Measurements from ENCODE around the gene TMEM164.
"Not testable (repeated sequence)": the region's sequence is repeated elsewhere in the genome, so short reads cannot be mapped to it uniquely, and the experiment has no call there.

Gene TMEM164

GRCh38 chrX:110138557-110138956, 135.6 kb downstream of the TMEM164 start:
- in situ Hi-C loops (cut with HindIII; ENCODE audit: low pct_unique_long_range_greater_than_20kb, low sequenced_read_pairs) = no loop called here
- DNase-seq (ENCODE audit: low read depth in 1 of 2, low spot score in 1 of 2) = no peak
- no peak for TF ChIP-seq JUND (IDR thresholded peaks at IDR 0.05; ENCODE audit: low read depth)

GRCh38 chrX:110139172-110139571, 136.3 kb downstream of the TMEM164 start:
- in situ Hi-C loops (cut with HindIII; ENCODE audit: low pct_unique_long_range_greater_than_20kb, low sequenced_read_pairs) = no loop called here
- no peak for DNase-seq (ENCODE audit: low read depth in 1 of 2, low spot score in 1 of 2)
- TF ChIP-seq JUND (IDR thresholded peaks at IDR 0.05; ENCODE audit: low read depth) = no peak

GRCh38 chrX:110142096-110142495, 139.2 kb downstream of the TMEM164 start:
- TF ChIP-seq JUND (IDR thresholded peaks at IDR 0.05; ENCODE audit: low read depth) = no peak
- in situ Hi-C loops (cut with HindIII; ENCODE audit: low pct_unique_long_range_greater_than_20kb, low sequenced_read_pairs) = no loop called here
- no peak for DNase-seq (ENCODE audit: low read depth in 1 of 2, low spot score in 1 of 2)

GRCh38 chrX:110143454-110144210, 140.7 kb downstream of the TMEM164 start:
- no peak for TF ChIP-seq JUND (IDR thresholded peaks at IDR 0.05; ENCODE audit: low read depth)
- no peak for DNase-seq (ENCODE audit: low read depth in 1 of 2, low spot score in 1 of 2)
- in situ Hi-C loops (cut with HindIII; ENCODE audit: low pct_unique_long_range_greater_than_20kb, low sequenced_read_pairs) = no loop called here

GRCh38 chrX:110145311-110145710, 142.4 kb downstream of the TMEM164 start:
- no peak for TF ChIP-seq JUND (IDR thresholded peaks at IDR 0.05; ENCODE audit: low read depth)
- no peak for DNase-seq (ENCODE audit: low read depth in 1 of 2, low spot score in 1 of 2)
- in situ Hi-C loops (cut with HindIII; ENCODE audit: low pct_unique_long_range_greater_than_20kb, low sequenced_read_pairs) = no loop called here

GRCh38 chrX:110145854-110146253, 142.9 kb downstream of the TMEM164 start:
- no peak for TF ChIP-seq JUND (IDR thresholded peaks at IDR 0.05; ENCODE audit: low read depth)
- in situ Hi-C loops (cut with HindIII; ENCODE audit: low pct_unique_long_range_greater_than_20kb, low sequenced_read_pairs) = no loop called here
- DNase-seq (ENCODE audit: low read depth in 1 of 2, low spot score in 1 of 2) = peak in 1 of 2 experiments; percentile 9

GRCh38 chrX:110146521-110146920, 143.6 kb downstream of the TMEM164 start:
- DNase-seq (ENCODE audit: low read depth in 1 of 2, low spot score in 1 of 2) = peak in 1 of 2 experiments; percentile 54
- in situ Hi-C loops (cut with HindIII; ENCODE audit: low pct_unique_long_range_greater_than_20kb, low sequenced_read_pairs) = no loop called here
- TF ChIP-seq JUND (IDR thresholded peaks at IDR 0.05; ENCODE audit: low read depth) = no peak

GRCh38 chrX:110153244-110153643, 150.3 kb downstream of the TMEM164 start:
- no peak for TF ChIP-seq JUND (IDR thresholded peaks at IDR 0.05; ENCODE audit: low read depth)
- no peak for DNase-seq (ENCODE audit: low read depth in 1 of 2, low spot score in 1 of 2)
- in situ Hi-C loops (cut with HindIII; ENCODE audit: low pct_unique_long_range_greater_than_20kb, low sequenced_read_pairs) = no loop called here

GRCh38 chrX:110153896-110154295, 151.0 kb downstream of the TMEM164 start:
- in situ Hi-C loops (cut with HindIII; ENCODE audit: low pct_unique_long_range_greater_than_20kb, low sequenced_read_pairs) = no loop called here
- no peak for TF ChIP-seq JUND (IDR thresholded peaks at IDR 0.05; ENCODE audit: low read depth)

GRCh38 chrX:110154328-110154727, 151.4 kb downstream of the TMEM164 start:
- in situ Hi-C loops (cut with HindIII; ENCODE audit: low pct_unique_long_range_greater_than_20kb, low sequenced_read_pairs) = not testable (repeated sequence)

More at GRCh38 chrX:110153896-110154295, 151.0 kb downstream of the TMEM164 start:
- no peak for DNase-seq (ENCODE audit: low read depth in 1 of 2, low spot score in 1 of 2)

GRCh38 chrX:110155759-110156158, 152.8 kb downstream of the TMEM164 start:
- in situ Hi-C loops (cut with HindIII; ENCODE audit: low pct_unique_long_range_greater_than_20kb, low sequenced_read_pairs) = no loop called here
- no peak for TF ChIP-seq JUND (IDR thresholded peaks at IDR 0.05; ENCODE audit: low read depth)
- DNase-seq (ENCODE audit: low read depth in 1 of 2, low spot score in 1 of 2) = no peak

More at GRCh38 chrX:110154328-110154727, 151.4 kb downstream of the TMEM164 start:
- DNase-seq (ENCODE audit: low read depth in 1 of 2, low spot score in 1 of 2) = not testable (repeated sequence)

- no peak for DNase-seq (ENCODE audit: low read depth in 1 of 2, low spot score in 1 of 2)
- in situ Hi-C loops (cut with HindIII; ENCODE audit: low pct_unique_long_range_greater_than_20kb, low sequenced_read_pairs) = no loop called here
- no peak for TF ChIP-seq JUND (IDR thresholded peaks at IDR 0.05; ENCODE audit: low read depth)
These were observed 153.3 kb downstream of the TMEM164 start for GRCh38 chrX:110156167-110156754.

- in situ Hi-C loops (cut with HindIII; ENCODE audit: low pct_unique_long_range_greater_than_20kb, low sequenced_read_pairs) = no loop called here
- DNase-seq (ENCODE audit: low read depth in 1 of 2, low spot score in 1 of 2) = no peak
- TF ChIP-seq JUND (IDR thresholded peaks at IDR 0.05; ENCODE audit: low read depth) = no peak
These were observed 154.5 kb downstream of the TMEM164 start for GRCh38 chrX:110157444-110157843.
